Adipocyte (in vitro differentiated cells): Measurements from ENCODE around the gene TUBGCP3.
"Not testable (repeated sequence)": the region's sequence is repeated elsewhere in the genome, so short reads cannot be mapped to it uniquely, and the experiment has no call there.

Source experiments
- DNase-seq: peaks from one replicate; pipeline ENCODE4 v3.0.0-alpha.2; 2015; ENCODE audit warnings: low read depth
- H3K27me3 ChIP-seq: replicated peaks from 2 replicates; pipeline ENCODE4 v1.7.0; 2013; ENCODE audit warnings: mild to moderate bottlenecking, low read length, moderate library complexity; ENCODE audit not compliant: control insufficient read depth, insufficient read depth
- H3K36me3 ChIP-seq: 2 replicates; pipeline ENCODE4 v1.7.0; 2013; ENCODE audit warnings: low read length, mild to moderate bottlenecking, moderate library complexity; ENCODE audit not compliant: control insufficient read depth, insufficient read depth, severe bottlenecking
- H3K4me1 ChIP-seq: 2 replicates; pipeline ENCODE4 v1.7.0; 2013; ENCODE audit warnings: mild to moderate bottlenecking, low read length, moderate library complexity; ENCODE audit not compliant: control insufficient read depth, insufficient read depth
- H3K4me3 ChIP-seq: 2 replicates; pipeline ENCODE4 v1.7.0; 2013; ENCODE audit warnings: mild to moderate bottlenecking, low read length, moderate library complexity
- H3K9ac ChIP-seq: 2 replicates; pipeline ENCODE4 v1.7.0; 2013; ENCODE audit warnings: mild to moderate bottlenecking, low read length, moderate library complexity
- H3K9me3 ChIP-seq: 2 replicates; pipeline ENCODE4 v1.7.0; 2013; ENCODE audit warnings: mild to moderate bottlenecking, low read length, moderate library complexity; ENCODE audit not compliant: control insufficient read depth

TUBGCP3 gene

DNA sequence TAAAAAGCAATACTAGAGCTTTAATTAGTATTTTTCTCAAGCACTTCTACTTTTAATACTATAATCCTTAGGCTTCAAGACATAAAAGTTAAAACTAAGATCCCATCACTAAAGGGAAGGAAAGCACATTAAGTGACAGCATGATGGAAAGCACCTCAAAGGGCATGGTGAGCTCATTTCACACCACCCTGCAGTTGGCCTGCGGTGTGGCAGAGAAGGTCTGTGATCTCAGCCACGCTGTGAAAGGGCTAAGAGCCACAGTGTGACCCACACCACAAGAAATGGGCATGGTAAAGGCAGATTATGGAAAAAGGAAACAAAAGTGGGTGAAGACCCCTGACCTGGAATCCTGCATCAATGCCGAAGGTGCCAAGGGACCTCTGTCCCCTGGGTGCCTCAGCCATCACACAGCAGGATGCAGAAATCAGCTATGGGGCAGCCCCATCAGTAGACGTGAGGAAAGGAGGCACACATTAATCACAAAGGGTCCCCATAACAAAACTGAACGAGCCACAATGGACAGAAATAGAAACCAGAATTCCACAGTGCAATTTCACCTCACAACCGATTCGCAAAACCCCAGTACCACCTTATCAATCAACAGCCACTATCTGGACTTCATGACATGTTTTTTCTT is 33.6 kb downstream of the TUBGCP3 start:
- H3K4me3 ChIP-seq, result no peak overlapping the region
- no peaks in the 10 kb centered on the region for H3K9me3 ChIP-seq
- DNase-seq, result no peak
- H3K36me3 ChIP-seq, result peaks cover 63% of the 10 kb centered on the region
- H3K27me3 ChIP-seq, result no peaks in the 10 kb centered on the region
- no peak overlapping the region for H3K9ac ChIP-seq
- H3K4me1 ChIP-seq, result no peaks in the 10 kb centered on the region

GRCh38 chr13:112548975-112549374 is 39.0 kb downstream of the TUBGCP3 start:
- H3K27me3 ChIP-seq, H3K4me3 ChIP-seq, DNase-seq, H3K9ac ChIP-seq, H3K9me3 ChIP-seq: not testable (repeated sequence)
- H3K4me1 ChIP-seq, result peaks cover 11% of the 10 kb centered on the region
- peaks cover 51% of the 10 kb centered on the region for H3K36me3 ChIP-seq

DNA sequence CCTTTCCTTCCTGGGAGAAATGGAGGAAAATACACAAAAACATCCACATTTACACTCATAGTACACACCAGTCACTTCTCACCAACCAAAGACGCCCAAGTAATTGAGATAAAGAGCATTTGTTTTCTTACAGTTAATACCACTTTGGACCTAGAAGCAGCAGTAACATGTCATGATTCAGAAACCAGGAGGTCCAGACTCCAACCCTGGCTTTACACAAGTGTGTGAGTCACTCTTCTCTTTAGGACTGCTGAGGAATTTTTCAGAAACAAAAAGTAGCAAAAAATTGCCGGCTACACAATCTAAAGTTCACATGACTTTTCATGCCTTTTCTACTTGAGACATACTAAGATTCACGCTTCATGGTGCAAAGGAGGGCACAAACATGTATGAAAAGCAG is 42.1 kb downstream of the TUBGCP3 start:
- peaks cover 34% of the 10 kb centered on the region for H3K36me3 ChIP-seq

DNA sequence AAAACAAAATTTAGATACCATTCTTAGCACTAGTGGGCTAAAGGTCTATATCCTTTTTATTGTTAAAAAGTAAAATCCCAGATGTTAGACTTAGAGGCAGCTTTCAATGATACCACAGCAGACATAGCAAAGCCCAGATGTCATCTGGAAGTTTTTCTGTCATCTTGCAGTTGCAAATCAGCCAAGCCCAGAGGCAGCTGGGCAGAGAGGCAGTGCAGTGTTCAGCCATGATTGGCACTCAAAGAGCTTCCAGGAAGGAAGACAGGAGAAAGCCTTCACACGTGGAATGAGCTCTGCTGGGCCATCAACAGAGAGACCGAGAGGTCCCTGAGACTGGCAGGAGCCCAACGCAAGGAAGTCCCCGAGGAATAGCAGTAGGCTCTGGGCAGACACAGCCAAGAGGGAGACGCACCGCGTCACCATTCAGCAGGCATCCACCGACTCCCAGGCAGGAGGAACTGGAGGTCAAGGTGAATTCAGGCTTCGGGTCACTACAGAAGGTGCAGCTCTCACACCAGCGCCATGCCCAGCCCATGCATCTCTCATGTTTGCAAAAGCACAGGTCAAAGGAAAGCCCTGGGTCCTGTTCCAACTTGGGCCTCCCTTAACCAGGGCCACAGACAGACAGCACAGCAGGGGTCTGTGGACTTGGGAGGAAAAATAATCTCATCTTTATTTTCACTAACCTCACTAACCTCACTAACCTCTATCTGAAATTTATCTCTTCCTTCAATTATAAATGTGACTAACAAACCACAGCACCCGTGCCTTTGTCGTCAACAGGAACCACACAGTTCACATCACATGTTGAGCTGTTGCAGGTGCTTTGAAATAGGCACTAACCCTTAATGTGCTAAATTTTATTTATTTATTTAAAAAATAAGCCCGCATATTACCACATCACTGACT is 54.9 kb downstream of the TUBGCP3 start:
- no peak for DNase-seq
- Histone ChIP-seq H3K9ac (no peak overlapping the region), H3K4me1 (no peaks in the 10 kb centered on the region), H3K4me3 (no peak overlapping the region), H3K27me3 (no peaks in the 10 kb centered on the region), H3K9me3 (no peaks in the 10 kb centered on the region), H3K36me3 (no peaks in the 10 kb centered on the region)

More for the DNA sequence above, 42.1 kb downstream of the TUBGCP3 start:
- no peak overlapping the region for H3K4me3 ChIP-seq
- no peaks in the 10 kb centered on the region for H3K27me3 ChIP-seq
- H3K9me3 ChIP-seq, result no peaks in the 10 kb centered on the region
- H3K4me1 ChIP-seq, result peaks cover 11% of the 10 kb centered on the region
- no peak overlapping the region for H3K9ac ChIP-seq
- DNase-seq, result peak; percentile 75

- H3K27me3 ChIP-seq, result no peaks in the 10 kb centered on the region
- H3K9me3 ChIP-seq, result no peaks in the 10 kb centered on the region
- H3K36me3 ChIP-seq, result no peaks in the 10 kb centered on the region
- no peak overlapping the region for H3K9ac ChIP-seq
- no peak for DNase-seq
- no peak overlapping the region for H3K4me3 ChIP-seq
- no peaks in the 10 kb centered on the region for H3K4me1 ChIP-seq
Observed at GRCh38 chr13:112531263-112531794, 56.6 kb downstream of the TUBGCP3 start.

DNA sequence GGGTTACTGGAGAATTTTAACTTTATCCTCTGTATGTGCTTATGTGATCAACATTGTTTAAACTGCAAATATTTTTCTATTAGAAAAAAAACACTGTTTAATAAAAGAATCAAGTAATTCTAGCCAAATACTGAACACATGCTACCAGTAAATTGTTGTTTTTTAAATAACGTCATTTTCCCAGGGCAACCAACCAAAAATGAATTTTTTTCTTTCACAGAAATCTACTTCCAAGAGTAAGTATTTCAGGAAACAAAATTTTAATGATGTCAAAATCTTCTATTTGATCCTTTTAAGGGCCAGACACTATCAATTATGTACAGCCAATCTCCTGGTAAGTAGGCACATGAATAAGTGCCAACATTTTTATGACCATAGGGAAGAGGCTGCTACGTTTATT is 57.1 kb downstream of the TUBGCP3 start:
- Histone ChIP-seq H3K4me1 (no peaks in the 10 kb centered on the region), H3K36me3 (no peaks in the 10 kb centered on the region), H3K4me3 (no peak overlapping the region), H3K9ac (no peak overlapping the region), H3K27me3 (no peaks in the 10 kb centered on the region), H3K9me3 (no peaks in the 10 kb centered on the region)
- DNase-seq, result no peak

DNA sequence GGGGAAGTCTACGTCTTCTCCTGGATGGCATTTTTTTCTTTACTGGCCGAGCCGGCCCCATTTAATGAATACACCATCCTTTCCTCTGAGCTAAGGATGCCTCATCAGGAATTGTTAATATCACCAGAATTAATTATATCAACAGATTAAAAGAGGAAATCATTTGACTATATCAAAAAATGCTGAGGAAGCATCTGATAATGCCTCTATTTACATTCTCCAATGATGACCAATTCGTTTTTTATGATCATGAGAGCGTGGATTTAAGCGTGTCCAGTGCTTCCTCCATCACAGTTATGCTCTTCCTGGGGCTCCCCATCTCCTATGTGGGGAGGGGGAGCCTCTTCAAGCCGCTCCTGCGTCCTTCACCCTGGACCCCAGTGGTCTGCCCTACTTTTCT is 58.7 kb downstream of the TUBGCP3 start:
- H3K9me3 ChIP-seq, result no peaks in the 10 kb centered on the region
- no peaks in the 10 kb centered on the region for H3K4me1 ChIP-seq
- no peaks in the 10 kb centered on the region for H3K27me3 ChIP-seq
- no peak overlapping the region for H3K4me3 ChIP-seq
- H3K9ac ChIP-seq, result no peak overlapping the region
- no peak for DNase-seq
- H3K36me3 ChIP-seq, result no peaks in the 10 kb centered on the region

- Histone ChIP-seq H3K9me3 (no peaks in the 10 kb centered on the region), H3K4me3 (no peak overlapping the region), H3K36me3 (peaks cover 6% of the 10 kb centered on the region), H3K4me1 (no peaks in the 10 kb centered on the region), H3K27me3 (no peaks in the 10 kb centered on the region), H3K9ac (no peak overlapping the region)
- no peak for DNase-seq
Observed at GRCh38 chr13:112526146-112526853, 61.7 kb downstream of the TUBGCP3 start.

DNA sequence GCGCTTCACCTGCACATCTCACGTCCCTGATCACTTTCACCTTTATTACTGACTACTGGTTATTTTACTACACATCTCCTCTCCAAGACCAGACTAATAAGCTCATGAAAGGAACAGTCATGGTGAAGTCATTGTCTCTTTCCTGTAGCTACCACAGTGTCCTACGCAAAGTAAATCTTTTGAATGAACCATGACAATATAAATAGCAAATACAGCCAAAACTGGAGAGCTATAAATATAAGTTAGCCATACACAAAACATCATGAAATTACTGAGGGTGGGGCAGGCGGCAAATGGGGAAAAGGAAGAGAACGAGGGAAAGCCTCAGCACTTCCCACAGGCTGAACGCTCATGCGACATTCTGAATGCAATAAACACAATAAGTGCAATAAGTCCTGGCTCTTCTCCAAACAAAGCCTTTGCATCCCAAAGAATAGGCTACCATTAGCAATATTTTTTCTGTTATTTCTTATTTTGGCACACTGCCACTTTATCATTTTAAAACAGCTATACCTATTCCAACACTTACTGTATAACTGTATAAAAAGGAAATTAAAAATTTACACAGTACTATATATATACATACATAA is 62.5 kb downstream of the TUBGCP3 start:
- Histone ChIP-seq H3K36me3 (peaks cover 11% of the 10 kb centered on the region), H3K9me3 (no peaks in the 10 kb centered on the region), H3K4me3 (no peak overlapping the region), H3K9ac (no peak overlapping the region), H3K27me3 (no peaks in the 10 kb centered on the region), H3K4me1 (no peaks in the 10 kb centered on the region)
- no peak for DNase-seq

DNA sequence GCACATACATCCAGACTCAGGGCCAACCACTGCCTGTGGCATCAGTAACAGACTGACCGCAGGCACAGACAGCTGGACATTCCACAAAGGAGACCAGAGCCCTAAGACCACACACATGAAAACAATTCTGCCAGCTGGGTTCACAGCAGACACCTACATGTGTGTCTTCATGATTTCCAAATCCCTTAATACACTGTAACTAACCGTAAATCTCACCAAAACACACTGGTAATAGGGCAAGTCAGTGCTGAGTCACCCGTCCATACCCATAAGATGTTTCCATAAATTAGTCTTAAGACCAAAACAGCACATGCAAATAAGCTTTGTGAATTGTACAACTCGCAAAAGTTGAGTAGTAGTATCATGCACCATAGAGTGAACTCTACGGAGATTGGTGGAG is 65.4 kb downstream of the TUBGCP3 start:
- Histone ChIP-seq H3K9me3 (no peaks in the 10 kb centered on the region), H3K9ac (no peak overlapping the region), H3K36me3 (peaks cover 30% of the 10 kb centered on the region), H3K4me3 (no peak overlapping the region), H3K27me3 (no peaks in the 10 kb centered on the region), H3K4me1 (no peaks in the 10 kb centered on the region)
- DNase-seq, result no peak
